Measurements from ENCODE around the gene NELL1.

Gene NELL1

GRCh38 chr11:20762980-20763379 lies 93.6 kb downstream of the NELL1 start:
- ATAC-seq: no peak
- TF ChIP-seq RARB (CRISPR knock-in tag; IDR thresholded peaks at IDR 0.05): no peak
- no peak for TF ChIP-seq ISL1 (CRISPR knock-in tag; IDR thresholded peaks at IDR 0.05)
- TF ChIP-seq PPARA (CRISPR knock-in tag; IDR thresholded peaks at IDR 0.05; ENCODE audit: borderline replicate concordance): no peak
- TF ChIP-seq PATZ1 (CRISPR knock-in tag; IDR thresholded peaks at IDR 0.05; ENCODE audit: borderline replicate concordance): no peak
- no peak for TF ChIP-seq ZNF8 (CRISPR knock-in tag; IDR thresholded peaks at IDR 0.05)
- TF ChIP-seq CREB5 (CRISPR knock-in tag; IDR thresholded peaks at IDR 0.05; ENCODE audit: low read depth): no peak
- no peak for TF ChIP-seq SNAI2 (CRISPR knock-in tag; IDR thresholded peaks at IDR 0.05)

GRCh38 chr11:20770414-20770946 lies 101.1 kb downstream of the NELL1 start:
- TF ChIP-seq BACH2 (CRISPR knock-in tag; IDR thresholded peaks at IDR 0.05; ENCODE audit: borderline replicate concordance) (no peak), PATZ1 (CRISPR knock-in tag; IDR thresholded peaks at IDR 0.05; ENCODE audit: borderline replicate concordance) (no peak), CSRNP3 (CRISPR knock-in tag; IDR thresholded peaks at IDR 0.05) (no peak), ZC3H10 (CRISPR knock-in tag; IDR thresholded peaks at IDR 0.05) (no peak), ZNF70 (CRISPR knock-in tag; IDR thresholded peaks at IDR 0.05) (no peak), GLIS3 (CRISPR knock-in tag; IDR thresholded peaks at IDR 0.05) (no peak), TOX (CRISPR knock-in tag; IDR thresholded peaks at IDR 0.05; ENCODE audit: borderline replicate concordance) (no peak), TSHZ2 (CRISPR knock-in tag; IDR thresholded peaks at IDR 0.05) (no peak), SNAI2 (CRISPR knock-in tag; IDR thresholded peaks at IDR 0.05) (no peak), ISL1 (CRISPR knock-in tag; IDR thresholded peaks at IDR 0.05) (no peak), ZNF8 (CRISPR knock-in tag; IDR thresholded peaks at IDR 0.05) (no peak), ARNTL (CRISPR knock-in tag; IDR thresholded peaks at IDR 0.05; ENCODE audit: borderline replicate concordance, low read depth) (no peak), RARB (CRISPR knock-in tag; IDR thresholded peaks at IDR 0.05) (no peak), ESRRG (CRISPR knock-in tag; IDR thresholded peaks at IDR 0.05) (no peak)
- ATAC-seq: no peak

- TF ChIP-seq ZFP3 (CRISPR knock-in tag; IDR thresholded peaks at IDR 0.05) (no peak), PATZ1 (CRISPR knock-in tag; IDR thresholded peaks at IDR 0.05; ENCODE audit: borderline replicate concordance) (no peak), POU6F1 (CRISPR knock-in tag; IDR thresholded peaks at IDR 0.05; ENCODE audit: borderline replicate concordance, low read depth) (no peak), ARNTL (CRISPR knock-in tag; IDR thresholded peaks at IDR 0.05; ENCODE audit: borderline replicate concordance, low read depth) (no peak), CREB5 (CRISPR knock-in tag; IDR thresholded peaks at IDR 0.05; ENCODE audit: low read depth) (no peak), CSRNP3 (CRISPR knock-in tag; IDR thresholded peaks at IDR 0.05) (no peak)
- ATAC-seq: no peak
These were observed 101.6 kb downstream of the NELL1 start for GRCh38 chr11:20771026-20771425.

Measured in SK-N-SH treated with all-trans-retinoic acid at 6 μM for 48 hours (cell line).